ENCODE data around the gene C1orf74.

The C1orf74 gene

DNA sequence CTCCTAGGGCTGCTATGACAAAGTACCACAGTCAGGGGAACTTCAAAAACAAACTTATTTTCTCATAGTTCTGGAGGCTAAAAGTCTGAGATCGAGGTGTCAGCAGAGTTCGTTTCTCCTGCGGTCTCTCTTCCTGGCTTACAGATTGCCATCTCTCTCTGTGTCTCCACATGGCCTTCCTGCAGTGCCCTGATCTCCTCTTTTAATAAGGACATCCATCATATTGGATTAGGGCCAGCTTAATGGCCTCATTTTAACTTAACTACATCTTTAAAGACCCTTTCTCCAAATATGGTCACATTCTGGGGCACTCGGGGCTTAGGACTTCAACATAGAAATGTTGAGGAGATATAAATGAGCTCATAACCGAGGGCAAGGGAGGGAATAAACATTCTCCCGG is 12.2 kb downstream of the C1orf74 start:
- no peak for DNase-seq

DNA sequence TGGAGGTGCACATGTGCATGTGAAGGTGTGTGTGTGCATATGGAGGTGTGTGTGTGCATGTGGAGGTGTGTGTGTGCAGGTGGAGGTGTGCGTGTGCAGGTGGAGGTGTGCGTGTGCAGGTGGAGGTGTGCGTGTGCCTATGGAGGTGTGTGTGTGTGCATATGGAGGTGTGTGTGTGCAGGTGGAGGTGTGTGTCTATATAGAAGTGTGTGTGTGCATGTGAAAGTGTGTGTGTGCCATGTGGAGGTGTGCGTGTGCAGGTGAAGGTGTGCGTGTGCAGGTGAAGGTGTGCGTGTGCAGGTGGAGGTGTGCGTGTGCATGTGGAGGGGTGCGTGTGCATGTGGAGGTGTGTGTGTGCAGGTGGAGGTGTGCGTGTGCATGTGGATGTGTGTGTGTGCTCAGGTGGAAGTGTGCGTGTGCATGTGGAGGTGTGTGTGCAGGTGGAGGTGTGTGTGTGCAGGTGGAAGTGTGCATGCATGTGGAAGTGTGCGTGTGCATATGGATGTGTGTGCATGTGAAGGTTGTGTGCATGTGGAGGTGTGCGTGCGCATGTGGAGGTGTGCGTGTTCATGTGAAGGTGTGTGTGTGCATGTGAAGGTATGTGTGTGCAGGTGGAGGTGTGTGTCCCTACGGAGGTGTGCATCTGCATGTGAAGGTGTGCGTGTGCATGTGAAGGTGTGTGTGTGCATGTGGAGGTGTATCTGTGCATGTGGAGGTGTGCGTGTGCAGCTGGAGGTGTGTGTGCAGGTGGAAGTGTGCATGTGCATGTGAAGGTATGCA is 13.5 kb downstream of the C1orf74 start:
- DNase-seq = no peak

DNA sequence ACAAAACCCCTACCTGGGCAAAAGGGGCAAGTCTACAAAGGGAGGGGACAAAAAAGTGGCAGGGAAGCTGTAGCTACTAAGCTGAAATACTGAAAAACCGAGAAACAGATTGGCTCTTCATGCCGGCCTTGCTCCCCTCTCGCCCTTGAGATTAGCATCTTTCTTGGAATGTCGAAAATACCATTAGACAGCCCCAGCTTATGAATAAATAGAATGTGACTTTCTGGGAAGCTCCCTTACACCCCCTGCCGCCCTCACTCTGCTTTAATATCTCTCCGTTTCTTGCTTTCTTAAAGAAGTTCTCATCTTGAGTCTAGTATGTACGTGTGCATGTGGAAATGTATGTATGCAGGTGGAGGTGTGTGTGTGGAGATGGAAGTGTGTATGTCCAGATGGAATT is 14.4 kb downstream of the C1orf74 start:
- DNase-seq = no peak

DNA sequence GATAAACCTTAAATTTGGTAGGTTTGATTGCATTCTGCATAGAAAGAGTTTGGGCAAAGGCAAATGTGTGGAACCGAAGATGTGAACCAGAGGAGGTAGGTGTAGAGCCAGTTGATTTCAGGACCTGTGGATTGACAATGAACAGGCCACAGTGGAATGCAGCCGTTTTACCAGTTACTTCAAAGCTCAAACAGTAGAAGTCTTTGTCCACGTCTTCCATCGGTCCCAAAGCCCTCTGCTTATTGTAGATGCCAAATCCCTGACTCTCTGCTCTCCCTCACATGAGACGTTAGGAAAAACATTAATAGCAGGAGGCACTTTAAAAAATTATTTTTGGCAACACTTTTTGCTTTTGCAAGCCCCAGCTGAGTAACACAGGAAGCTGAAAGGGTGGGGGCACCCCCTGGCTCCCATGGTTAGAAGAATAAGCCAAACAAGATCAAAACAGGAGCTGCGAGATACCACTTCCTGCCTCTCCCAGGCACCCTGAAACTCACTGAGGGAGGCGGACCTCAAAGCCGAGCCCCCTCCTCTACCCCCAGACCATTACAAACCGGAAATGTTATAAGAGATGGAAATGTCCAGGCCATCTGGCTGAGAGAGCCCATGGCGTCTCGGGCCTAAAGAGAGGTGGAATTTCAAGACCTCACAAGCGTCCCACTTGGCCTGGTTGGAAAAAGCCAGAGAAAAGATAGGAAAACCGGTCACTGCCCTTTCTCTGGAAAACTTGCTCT is 15.0 kb downstream of the C1orf74 start:
- DNase-seq = peak in 7 of 51 donors; percentile 6 to 31 (median 8)

DNA sequence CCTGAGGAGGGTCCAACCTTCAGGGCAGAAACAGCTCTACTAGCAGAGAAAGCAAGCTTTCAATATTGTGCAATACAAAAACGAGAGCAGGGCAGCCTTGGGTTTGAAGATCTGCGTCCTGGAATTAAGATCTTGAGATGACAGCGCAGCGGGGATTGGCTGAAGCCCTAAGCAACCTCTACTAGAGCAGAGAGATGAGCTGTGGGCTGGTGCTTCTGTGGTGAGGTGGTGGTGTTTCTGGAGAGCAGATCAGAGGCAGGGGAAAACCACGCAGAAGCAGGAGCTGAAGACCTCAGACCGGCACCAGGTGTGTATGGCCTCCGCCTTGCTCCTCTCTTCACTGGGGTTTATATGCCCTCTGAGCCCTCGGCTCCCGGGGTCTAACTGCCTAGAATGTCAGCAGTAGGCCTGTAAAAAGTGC is 16.0 kb downstream of the C1orf74 start:
- DNase-seq = peak in 1 of 51 donors; percentile 18

GRCh38 chr1:209767706-209768105 is 16.7 kb downstream of the C1orf74 start:
- no peak for DNase-seq

DNA sequence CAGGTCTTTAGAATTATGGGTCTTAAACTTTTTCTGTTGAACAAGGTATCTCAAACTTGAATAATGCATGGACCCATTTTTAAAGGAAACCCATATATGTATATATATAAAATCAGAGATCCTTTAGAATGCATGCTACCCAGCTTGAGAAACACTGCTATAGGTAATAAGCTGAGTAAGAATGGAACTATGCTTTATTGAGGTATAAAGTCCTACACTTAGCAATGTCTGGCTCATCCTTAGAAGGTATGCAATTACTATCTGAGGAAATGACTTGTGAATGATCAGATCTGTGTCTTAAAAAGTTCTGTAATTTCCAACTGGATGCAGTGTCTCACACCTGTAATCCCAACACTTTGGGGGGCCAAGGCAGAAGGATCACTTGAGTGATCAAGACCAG is 17.3 kb downstream of the C1orf74 start:
- DNase-seq = no peak

GRCh38 chr1:209766051-209766450 is 18.3 kb downstream of the C1orf74 start:
- DNase-seq = no peak

DNA sequence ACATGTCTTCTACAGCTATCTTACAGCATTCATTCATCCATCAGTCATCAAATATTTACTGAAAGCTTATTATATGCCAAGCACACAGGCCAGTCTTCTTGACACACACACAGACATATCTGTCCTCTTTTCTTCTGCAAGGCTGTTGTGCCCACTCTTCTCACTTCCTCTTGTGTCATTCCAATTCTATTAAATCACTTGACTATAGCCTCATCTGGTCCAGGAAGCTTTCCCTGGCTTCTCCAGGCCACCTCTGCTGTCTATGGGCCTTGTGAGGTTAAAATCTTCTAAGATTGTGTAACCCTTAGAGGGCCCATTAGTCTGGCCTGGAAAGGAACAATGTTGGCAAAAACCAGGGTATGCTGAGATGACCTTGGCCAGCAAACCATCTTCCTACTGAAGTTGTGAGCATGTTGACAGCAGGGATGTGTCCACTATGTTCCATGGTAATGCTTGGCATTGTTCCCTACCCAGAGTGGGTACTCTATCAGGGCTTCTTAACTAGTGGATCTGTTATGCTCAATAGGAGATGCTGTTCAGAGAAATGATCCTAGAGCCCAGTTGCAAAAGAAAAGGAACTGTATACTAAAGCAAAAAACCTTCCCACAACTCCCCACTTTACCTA is 23.2 kb downstream of the C1orf74 start:
- DNase-seq = no peak

- no peak for DNase-seq
These were observed 24.5 kb downstream of the C1orf74 start for GRCh38 chr1:209759829-209760359.

- no peak for DNase-seq
These were observed 26.0 kb downstream of the C1orf74 start for GRCh38 chr1:209758400-209758799.

GRCh38 chr1:209756615-209757445 is 27.5 kb downstream of the C1orf74 start:
- peak in 17 of 51 donors; percentile 3 to 50 (median 12) for DNase-seq

DNA sequence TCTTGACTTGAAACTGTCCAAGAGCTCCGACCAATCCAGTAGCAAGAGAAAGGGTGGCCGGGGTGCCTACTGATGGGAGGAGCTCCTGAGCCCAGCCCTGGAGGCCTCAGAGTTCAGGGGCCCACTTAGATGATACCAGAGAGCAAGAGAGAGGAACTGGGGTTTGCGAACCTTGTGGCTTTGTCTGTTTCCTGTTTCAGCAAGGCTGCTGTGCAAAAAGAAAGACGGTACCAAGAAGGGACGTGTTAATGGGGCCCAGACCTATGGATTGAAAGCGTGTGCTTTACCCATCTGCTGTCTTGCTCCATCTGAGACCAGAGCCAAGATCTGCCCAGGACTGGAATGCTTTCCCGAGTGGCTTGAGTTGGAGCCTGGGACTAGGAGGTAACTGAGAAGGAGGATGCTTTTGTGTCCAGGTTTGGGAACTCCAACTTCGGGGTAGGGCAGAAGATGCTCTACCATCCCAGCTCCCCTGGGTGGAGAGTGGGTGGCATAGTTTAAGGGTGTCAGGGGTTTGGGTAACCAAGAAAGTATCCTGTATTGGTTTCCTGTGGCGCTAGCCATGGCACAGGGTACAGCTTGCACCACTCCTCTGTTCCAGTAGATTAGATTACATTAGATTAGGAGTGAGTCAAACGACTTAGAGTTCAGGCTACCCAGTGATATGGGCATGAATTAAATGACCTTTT is 28.3 kb downstream of the C1orf74 start, which contains the start of gene TRAF3IP3:
TSS of gene TRAF3IP3 (plus strand) at position 128 of the 689 bp plus-strand sequence. CDS start 3,987 bp downstream, outside the sequence.
- peak in 13 of 51 donors; percentile 6 to 35 (median 16) for DNase-seq

DNA sequence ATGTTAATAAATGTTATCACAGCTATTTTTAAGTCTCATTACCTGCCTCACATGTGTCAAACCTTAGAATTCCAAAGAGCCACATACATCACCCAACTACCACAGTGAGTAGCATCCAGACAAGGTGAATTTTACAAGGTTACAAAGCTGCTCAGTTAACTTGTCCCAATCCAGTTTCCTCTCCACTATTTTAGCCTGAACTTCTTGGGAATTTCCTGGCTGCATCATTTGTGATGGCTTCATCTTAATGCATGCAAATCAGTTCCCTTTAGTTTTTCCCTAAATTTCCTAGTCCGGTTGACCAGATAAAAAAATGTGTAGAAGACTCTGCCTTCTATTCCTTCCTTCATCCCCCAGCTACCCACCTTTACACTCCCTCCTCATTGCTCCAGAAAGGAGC is 29.1 kb downstream of the C1orf74 start:
- no peak for DNase-seq

DNA sequence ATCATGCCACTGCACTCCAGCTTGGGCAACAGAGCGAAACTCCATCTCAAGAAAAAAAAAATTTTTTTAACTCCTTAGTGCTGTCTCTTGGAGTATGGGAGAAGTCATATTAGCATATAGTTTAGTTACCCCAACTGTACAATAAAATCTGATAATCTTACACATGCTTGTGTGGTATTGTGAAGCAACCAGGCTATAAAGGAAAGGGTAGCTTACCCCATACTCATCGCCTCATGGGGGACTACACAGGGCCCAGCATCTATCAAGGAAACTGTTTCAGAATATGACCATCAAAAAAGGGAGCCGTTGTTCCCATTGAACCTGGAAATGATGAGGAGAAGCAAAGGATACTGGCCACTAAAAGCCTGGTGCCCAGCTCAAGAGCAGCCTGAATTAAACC is 31.5 kb downstream of the C1orf74 start:
- no peak for DNase-seq

GRCh38 chr1:209751627-209752231 is 32.6 kb downstream of the C1orf74 start:
- DNase-seq = no peak

DNA sequence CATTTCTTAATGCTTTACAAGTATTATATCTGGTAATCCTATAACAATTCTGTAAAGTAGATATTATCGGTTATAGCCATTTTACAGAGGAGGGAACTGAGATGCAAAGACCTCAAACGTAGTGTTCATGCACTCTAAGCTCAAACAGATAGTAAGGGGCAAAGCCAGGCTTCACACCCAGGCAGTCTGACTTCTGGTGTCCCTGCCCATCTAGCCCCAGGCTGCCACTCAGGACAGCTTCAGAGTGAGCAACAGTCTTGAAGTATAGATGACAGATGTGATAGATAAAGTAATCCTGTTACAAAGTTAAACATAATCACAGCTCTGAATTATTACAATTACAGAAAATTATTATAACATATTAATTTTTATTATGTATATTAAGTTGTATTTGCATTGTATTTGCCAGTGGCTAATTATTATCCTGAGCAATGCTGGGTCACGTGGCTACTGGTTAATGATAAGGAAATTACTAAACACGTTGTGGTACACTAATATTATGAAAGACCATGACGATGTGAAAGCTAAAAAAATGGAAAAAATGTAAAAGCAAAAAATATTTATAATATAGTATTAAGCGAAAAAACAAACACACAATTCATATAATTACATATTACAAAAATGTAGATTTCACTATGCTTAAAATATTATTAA is 34.6 kb downstream of the C1orf74 start:
- no peak for DNase-seq

- no peak for DNase-seq
These were observed 35.2 kb downstream of the C1orf74 start for GRCh38 chr1:209749205-209749604.

DNA sequence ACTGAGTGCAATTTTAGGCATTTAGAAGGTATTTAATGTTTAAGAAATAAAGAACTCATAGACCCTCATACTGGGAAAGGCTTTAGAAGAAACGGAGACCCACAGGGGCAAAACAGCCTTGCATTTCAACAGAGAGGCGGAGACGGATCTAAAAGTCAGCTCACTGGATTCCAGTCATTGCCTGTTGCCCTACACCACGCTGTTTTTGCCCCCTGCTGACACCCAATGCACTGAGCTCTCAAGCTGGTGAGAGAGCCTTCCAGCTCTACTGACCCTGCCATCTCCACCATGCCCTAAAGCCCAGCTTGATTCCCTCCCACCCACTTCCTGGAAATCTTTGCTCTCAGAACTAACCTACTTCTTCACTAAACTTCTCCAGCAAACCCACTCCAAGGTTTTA is 35.7 kb downstream of the C1orf74 start:
- DNase-seq = no peak
